GM21447 (cell line): ENCODE results near the gene THUMPD1.
A peak's percentile ranks its signal among the peaks of the same experiment; 100 is the strongest.
"Not testable (repeated sequence)": the region's sequence is repeated elsewhere in the genome, so short reads cannot be mapped to it uniquely, and the experiment has no call there.

Source experiments
- ATAC-seq: cut with Tn5 transposase; IDR thresholded peaks from one replicate; pipeline ENCODE4 v1.9.1; 2021; ENCODE audit not compliant: unreplicated experiment

The THUMPD1 gene

DNA sequence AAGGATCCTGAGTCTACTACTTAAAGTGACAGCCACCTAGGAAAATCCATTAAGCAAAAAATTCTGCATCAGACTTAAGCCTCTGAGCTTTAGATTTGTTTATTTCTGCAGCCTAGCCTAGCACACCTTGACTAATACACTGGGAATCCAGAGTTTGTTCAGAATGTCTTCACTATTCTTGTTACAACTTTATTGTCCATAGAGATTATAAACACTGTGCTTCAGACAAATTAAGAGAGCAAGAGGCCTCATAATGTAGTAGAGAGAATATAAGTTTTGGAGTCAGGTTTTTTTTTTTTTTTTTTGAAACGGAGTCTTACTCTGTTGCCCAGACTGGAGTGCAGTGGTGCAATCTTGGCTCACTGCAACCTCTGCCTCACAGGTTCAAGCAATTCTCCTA is 8.9 kb upstream of the THUMPD1 start:
- ATAC-seq = no peak

DNA sequence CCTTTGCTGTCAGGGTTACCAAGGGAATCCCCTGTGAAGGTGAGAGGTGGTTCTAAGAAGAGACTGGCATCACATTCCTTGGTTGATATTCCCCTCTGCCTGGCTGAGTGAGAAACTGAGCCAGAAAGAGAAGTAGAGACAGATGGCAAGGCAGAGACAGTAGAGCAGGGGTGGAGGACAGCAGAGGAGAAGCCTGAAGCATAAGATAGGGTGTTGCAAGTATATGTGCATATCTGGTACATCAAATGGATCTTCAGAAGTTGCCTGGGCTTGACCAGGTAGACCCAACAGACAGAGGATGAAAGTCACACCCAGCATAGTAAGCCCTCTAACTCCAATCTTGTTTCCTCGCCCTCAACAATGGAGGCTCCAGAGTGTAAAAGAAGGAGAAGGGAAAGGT is 7.9 kb upstream of the THUMPD1 start:
- ATAC-seq = no peak

DNA sequence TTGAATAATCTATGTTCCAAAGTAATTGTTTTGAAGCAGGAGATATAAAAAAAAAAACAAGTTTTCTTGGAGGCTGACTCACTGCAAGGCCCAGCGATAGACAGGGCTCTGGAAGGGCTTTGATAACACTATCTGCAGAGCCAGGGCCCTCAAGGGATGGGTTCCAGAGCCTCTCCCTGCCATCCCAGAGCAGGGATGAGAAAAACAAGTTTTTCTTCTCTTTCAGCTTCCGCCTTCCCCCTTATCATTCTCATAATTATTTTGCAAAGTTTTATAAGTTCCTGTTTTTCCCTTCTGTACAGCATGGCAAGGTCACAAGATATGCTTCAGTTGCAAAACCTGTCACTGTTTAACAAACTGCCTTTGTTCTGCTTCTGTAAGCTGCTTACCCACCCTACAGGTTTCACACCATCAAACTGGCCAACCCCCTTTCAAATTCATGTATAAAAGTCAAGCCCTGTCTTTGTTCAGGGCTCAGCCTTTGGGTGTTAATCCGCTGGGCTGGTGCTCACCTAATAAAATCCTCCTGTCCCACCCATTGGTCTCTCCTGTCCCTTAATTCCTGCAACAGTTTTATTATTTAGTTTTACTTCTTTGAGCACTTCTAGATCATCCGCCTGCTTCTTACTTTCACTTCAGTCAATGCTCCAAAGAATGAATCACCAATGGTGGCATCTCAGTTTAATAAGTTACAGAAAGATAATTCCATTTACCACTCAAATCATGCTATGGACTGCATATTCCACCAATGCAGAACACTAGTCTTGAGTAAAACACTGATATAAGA is 5.6 kb upstream of the THUMPD1 start:
- no peak for ATAC-seq

DNA sequence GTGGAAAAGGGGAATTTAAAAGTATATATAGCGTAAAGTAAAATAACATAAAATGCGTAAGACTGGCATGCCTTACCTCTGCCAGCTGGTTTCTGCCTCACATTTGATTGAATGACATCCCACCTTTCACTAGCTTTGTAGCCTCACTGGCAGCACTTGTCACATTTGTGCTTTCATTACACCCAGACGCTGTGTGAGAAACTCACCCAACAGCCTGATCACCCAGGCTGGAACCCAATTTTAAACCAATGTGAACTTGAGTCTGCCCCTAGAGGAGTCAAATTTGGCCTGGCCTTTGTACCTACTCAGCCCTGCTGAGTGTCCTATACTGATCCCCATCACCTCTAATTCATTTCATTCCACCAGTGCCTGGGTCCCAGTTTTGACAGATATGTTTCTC is 4.8 kb upstream of the THUMPD1 start:
- no peak for ATAC-seq

DNA sequence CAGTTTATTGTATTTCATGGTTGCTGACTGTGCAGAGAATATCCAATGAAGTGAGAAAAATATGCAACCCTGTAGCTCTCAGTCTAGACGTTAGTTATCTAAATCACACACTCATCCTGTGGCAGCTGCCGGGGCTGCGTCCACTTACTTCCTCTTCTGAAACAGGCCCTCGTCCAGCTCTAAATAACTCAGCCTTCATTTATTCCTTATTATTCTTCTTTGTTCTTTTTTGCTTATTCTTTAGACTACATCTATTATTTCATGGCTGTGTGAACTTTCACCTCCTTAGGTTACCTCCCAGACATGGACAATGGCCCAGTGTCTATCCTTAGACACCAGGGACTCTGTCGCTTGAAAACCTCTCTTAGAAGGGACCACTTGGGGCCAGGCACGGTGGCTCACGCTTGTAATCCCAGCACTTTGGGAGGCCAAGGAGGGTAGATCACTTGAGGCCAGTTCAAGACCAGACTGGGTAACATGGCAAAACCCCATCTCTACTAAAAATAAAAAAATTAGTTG is 3.4 kb upstream of the THUMPD1 start:
- no peak for ATAC-seq

DNA sequence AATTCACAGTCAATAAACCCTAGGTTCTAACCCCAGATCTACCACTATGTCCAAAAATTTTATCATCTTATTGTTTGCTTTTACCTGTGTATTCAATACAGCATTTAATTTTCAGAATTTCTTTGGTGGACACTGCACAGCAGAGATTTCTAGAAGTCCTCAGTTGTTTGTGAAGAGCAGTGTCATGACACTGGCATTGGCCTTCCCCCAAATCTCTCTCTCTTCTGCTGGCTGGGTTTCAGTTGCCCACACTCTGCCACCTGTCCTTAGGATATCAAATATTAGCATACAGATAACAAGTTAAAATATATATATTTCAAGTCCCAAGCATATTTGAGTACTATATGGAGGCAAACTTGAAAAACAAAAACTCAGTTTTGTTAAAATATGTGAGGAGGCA is 2.0 kb upstream of the THUMPD1 start:
- ATAC-seq = no peak

DNA sequence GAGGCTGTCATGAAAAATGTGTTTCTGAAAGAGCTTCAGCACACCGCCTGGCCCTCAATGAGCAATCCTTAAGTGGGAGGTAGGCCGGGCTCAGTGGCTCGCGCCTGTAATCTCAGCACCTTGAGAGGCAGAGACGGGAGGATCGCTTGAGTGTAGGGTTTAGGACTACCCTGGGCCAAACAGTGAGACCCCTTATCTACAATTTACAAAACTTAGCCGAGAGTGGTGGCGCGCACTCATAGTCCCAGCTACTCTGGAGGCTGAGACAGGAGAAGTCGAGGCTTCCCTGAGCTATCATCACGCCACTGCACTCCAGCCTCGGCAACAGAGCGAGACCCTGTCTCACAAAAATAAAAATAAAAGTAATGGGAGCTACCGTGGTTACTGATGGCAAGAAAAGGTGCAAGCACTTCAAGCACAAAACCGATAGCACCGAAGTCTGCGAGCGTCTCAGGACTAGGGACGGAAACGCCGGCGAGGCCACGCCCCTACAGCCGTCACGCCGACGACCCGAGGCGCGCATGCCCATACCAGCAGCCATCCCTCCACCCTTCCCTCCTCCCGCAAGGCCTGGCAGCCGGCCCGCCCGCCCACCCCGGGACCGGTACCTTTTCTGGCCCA is 607 bp downstream of the THUMPD1 start:
- peak; percentile 90 for ATAC-seq

DNA sequence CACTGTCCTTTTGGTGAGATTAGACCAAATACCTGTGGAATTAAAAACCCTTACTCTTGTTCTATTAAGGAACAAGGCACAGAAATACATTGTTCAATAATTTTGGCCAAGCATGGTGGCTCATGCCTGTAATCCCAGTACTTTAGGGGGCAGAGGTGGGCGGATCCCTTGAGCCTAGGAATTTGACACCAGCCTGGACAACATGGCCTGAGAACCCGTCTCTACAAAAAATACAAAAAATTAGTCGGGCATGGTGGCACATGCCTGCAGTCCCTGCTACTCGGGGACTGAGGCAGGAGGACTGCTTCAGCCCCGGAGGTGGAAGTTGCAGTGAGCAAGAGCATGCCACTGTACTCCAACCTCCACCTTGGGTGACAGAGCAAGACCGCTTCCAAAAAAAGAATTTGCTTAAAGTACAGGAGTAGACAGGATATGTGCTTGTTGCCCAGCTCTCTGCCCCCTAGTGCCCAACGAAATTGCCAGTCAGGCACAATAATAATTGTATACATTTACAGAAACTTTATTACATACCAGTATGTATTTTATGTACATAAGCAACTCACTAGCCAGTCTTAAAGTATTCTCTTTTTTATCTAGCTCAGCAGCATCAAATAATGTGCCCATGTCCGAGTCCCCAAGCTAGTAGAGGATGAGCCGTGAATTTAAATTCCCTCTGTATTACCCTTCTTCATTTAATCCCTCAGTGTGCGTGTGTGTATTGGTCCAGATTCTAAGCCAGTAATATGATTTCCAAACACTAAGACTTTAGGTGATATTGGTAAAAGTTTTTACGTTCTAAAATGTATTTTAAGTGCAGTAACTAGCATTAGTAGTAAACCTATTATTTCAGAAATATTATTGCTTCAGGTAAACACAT is 1.4 kb downstream of the THUMPD1 start:
- no peak for ATAC-seq

DNA sequence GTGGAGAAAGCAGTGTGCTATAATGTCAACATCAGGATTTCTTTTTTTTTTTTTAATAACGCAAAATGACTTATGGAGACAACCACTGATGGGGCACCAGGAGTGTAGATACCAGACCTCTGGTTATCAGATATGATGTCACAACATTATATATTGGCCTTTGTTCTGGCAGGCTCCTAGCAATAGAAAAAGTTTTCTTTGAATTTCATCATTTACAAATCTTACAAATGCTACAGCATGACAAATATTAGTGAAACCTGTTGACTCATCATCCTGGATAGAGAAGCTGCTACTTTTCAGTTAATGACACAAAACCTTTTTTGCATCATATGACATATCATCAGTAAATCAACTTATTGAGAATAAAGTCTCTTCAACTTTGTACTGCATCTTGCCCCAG is 6.1 kb downstream of the THUMPD1 start:
- no peak for ATAC-seq

DNA sequence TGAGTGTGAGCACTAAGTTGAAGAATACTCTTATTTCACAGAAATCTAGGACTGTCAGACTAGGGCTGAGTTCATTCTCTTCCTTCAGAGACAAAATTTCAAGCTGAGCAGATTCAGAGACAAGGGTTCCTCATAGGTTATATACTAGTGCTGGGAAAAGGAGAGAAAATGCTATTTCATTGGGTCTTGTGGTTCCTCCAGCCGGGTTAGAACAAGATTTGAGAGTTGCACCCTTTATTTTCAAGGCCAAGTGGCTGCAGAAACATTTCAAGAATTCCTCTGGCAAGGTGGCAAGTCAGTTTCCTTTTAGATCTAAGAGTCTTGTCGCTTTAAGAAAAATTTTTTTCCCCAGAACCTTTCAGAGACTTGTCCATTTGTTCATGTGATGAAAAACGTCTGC is 6.8 kb downstream of the THUMPD1 start:
- no peak for ATAC-seq

DNA sequence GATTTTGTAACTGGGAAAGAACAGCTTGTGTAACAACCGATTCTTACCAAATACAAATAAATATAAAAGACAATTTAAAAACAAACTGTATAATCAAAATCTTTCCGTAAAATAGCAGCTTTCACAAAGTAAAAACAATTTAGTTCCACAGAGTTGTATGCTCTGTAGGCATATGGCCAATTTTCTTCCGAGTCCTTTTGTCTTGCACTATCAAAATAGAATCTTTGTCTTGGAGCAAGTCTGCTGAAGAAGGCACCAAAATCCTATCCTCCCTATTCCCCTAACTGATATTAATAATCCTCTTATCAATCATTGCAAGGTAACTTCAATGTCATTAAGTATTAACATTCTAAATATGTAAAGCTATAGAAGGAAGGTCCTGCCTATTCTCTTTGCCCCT is 7.6 kb downstream of the THUMPD1 start:
- no peak for ATAC-seq

DNA sequence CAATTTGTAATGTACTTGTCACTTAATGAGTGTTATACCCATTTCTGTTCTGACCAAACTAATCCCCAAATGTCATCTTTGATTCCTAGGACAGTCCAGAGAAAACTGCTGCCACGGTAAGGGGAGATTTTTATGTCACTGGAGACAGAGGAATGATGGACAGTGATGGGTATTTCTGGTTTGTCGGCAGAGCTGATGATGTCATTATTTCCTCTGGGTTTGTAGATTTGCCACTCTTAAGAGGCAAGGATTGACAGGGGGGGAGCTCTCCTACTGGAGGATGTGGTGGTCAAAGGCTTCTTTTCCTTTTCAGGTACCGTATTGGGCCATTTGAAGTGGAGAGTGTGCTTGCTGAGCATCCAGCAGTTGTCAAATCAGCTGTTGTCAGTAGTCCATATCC is 12.5 kb downstream of the THUMPD1 start:
- no peak for ATAC-seq

DNA sequence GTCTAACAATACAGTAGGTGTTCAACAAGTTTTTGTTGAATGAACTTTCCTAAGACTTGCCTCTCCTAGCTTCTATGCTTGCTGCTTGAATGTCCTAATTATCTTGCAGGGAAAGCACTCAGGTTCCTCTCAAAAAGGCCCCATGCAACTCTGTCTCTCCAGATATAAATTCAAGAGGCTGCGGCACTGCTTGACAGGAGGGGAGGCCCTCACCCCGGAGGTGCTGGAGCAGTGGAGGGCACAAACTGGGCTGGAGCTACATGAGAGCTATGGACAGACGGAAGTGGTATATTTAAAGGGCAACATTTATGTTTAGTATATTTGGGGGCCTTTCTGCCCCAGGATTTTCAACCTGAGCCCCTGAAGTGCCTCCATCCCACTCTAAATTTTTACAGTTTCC is 14.4 kb downstream of the THUMPD1 start:
- no peak for ATAC-seq

DNA sequence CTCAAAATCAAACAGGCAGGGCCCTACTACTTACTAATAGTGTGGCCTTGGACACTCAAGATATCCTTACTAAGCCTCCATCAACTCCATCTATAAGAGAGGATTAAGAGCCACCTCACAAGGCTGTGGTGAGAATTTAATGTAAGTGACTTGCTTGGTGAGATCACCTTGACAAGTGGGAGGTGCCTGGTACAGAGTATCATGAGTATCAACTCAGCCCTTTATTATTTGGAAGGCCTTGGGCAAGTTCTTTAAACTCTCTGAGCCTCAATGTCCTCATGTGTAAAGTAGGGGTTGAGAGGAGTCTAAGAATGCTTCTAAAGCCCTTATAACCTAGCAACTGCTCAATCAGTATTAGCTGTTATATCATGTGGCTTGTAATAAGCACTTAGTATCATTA is 15.0 kb downstream of the THUMPD1 start:
- ATAC-seq = no peak

DNA sequence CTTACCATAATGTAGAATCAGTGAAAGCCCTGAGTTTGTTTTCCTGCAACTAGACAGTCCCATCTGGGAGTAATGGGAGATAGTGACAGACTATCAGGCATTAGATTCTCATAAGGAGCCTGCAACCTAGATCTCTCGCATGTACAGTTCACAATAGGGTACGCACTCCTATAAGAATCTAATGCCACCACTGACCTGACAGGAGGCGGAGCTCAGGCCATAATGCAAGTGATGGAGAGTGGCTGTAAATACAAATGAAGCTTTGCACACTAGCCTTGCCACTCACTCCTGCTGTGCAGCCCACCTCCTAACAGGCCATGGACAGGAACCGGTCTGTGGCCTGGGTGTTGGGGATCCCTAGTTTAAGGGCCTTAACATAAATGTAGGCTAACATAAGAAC is 21.4 kb downstream of the THUMPD1 start:
- no peak for ATAC-seq

DNA sequence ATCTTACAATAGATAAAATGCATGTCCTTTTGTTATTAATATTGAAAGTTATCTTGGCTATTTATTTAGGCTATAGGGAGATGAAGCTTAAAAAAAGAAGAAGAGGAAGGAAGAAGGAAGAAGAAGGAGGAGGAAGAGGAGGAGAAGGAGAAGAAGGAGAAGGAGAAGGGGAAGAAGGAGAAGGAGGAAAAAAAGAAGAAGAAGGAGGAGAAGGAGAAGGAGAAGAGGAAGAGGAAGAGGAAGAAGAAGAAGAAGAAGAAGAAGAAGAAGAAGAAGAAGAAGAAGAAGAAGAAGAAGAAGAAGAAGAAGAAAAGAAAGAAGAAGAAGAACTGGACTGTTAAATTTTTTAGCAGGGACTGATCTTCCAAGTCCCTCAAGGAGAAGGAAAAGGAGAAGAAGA is 23.9 kb downstream of the THUMPD1 start:
- ATAC-seq = not testable (repeated sequence)

DNA sequence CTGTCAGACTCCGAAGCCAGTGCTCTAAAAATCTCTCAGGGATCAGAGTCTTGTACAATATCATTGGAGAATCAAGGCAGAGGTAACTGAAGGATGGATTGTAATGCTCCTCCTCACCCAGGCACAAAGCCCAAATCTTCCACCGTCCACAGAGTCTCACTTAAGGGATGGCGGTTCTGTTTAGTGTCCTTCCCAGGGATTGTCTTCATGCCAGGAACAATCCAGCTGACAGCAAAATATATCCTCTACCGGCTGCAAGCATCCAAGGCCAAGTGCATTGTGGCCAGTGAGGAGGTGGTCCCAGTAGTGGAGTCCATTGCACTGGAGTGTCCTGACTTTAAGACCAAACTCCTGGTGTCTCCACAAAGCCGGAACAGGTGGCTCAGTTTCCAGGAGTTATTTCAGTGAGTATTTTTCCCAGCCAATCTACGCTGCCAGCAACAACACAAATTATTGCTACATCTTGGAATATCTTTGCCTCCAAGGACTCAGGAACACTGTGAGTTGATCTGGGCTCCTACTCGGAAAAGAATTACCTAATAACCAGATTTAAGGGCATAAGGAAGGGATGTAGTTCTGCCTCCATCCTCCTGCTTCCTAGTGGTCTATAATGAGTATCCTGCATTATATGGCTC is 30.2 kb downstream of the THUMPD1 start:
- no peak for ATAC-seq

DNA sequence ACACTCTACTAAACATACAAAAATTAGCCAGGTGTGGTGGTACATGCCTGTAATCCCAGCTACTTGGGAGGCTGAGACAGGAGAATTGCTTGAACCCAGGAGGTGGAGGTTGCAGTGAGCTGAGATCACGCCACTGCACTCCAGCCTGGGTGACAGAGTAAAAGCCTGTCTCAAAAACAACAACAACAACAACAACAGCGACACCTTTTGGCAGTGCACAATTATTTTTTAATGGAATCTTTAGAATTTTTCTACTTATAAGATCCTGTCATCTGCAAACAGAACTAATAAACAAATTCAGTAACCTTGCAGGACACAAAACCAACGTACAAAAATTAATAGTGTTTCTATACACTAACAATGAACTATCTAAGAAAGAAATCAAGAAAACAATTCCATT is 33.5 kb downstream of the THUMPD1 start:
- ATAC-seq = not testable (repeated sequence)

DNA sequence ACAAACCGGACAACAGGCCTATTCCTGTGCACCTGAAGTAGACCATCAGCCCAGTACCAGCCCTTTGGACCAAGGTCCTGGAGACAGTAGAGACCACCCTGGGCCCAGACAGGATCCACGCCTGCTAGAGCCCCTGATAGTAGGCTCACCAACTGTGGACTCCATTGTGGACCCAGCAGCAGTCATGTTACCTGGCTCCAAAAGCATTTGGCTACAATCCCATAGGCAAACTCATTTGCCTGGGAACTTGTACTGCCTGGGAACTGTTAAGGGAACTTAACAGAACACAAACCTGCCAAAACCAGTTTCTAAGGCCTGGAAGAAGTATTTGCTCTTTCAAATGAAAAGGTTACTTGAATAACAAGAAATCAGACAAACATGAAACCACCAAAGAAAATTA is 34.2 kb downstream of the THUMPD1 start:
- ATAC-seq = no peak

DNA sequence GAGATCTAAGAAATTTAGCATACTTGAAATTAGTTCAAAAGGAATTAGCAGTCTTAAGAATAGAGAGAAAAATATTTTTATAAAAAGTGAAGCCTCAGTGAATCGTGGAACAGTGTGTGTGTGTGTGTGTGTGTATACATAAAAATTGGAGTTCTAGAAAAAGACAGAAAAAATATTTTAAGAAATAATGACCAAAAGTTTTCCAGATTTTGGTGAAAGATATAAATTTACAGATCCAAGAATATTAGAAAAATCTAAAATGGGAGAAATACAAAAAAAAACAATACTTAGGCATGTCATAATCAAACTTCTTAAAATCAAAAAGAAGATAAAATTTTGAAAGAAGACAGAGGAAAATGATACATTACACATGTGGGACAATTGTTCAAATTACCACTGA is 35.6 kb downstream of the THUMPD1 start:
- not testable (repeated sequence) for ATAC-seq

DNA sequence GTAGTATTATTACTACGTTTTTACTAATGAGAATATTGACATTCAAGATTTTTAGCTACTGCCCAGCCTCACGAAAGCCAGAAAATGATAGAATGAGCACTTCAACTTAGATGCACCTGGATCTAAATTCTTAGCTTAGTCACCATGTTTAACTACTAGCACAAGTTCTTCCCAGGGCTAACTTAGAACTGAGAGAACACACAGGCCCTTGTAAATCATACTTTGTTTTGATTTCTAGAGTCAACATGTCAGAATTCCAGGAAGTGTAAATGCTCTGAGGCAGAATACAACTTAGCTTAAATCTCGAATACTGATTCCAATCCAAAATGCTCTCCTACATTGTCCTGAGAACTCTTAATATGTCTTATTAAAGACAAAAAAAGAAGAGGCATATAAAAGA is 37.3 kb downstream of the THUMPD1 start:
- no peak for ATAC-seq
